K562 (cell line): ENCODE data around the gene DYRK2. TPM values are rescaled to one million over a fixed set of nuclear protein-coding genes. Genes with fewer than 3 reads are reported as not detected.

ENCODE experiments used
- ATAC-seq: fragments of 200-7000 bp; cut with Tn5 transposase; 3 replicates; pipeline ENCODE4 v1.9.1; 2020; ENCODE audit warnings: moderate library complexity
- BruUV-seq: library from RNA; stranded (reverse); fragments of 400-500 nt; replicated peaks from 2 replicates; lab custom pipeline; 2021; lab: Mats Ljungman, UMichigan
- CTCF ChIA-PET: fragments of 300-600 bp; formaldehyde crosslinking; extraction: SDS; loops from one replicate; lab custom pipeline; 2021; ENCODE audit warnings: low intra/inter-chr PET ratio; lab: Yijun Ruan, JAX
- POLR2A ChIA-PET: fragments of 300-600, 350-650 bp; sonication (Branson Sonifier 250); formaldehyde crosslinking; extraction: SDS; loops from one replicate; lab custom pipeline; 2021; ENCODE audit warnings: antibody characterized with exemption, inconsistent platforms; lab: Yijun Ruan, JAX
- DNase-seq, 4 experiments: peaks; one replicate each; pipeline versions ENCODE4 v3.0.0 to v3.0.0-alpha.2; 2011 to 2018; ENCODE audit warnings: low spot score in 3 of 4, mixed read lengths in 3 of 4; ENCODE audit errors: extremely low read depth in 1 of 4
- FAIRE-seq: peaks from 2 replicates; lab custom pipeline; 2011; peaks lifted over from hg19 to GRCh38; lab: Jason Lieb, UNC
- H2AFZ ChIP-seq: 2 replicates; pipeline ENCODE4 v1.6.0; 2011; ENCODE audit warnings: low read depth, low read length, control low read depth, inconsistent platforms
- H3K27ac ChIP-seq: fragments of 200-600 bp; 3 replicates; pipeline ENCODE4 v1.8.0; 2011; ENCODE audit warnings: low read depth, mild to moderate bottlenecking, control low read depth, inconsistent platforms, low read length, moderate library complexity, mixed read lengths; ENCODE audit errors: extremely low read depth
- H3K27me3 ChIP-seq, 2 experiments: fragments of 300-600 bp in 1 of 2; 2 replicates in 1 of 2; 3 replicates in 1 of 2; pipeline versions ENCODE4 v1.6.0 to v1.8.0; 2011; ENCODE audit warnings: inconsistent platforms in 2 of 2, low read length in 2 of 2, mild to moderate bottlenecking in 1 of 2, mixed read lengths in 1 of 2, moderate library complexity in 1 of 2; ENCODE audit not compliant: control insufficient read depth in 2 of 2, insufficient read depth in 2 of 2
- H3K36me3 ChIP-seq: fragments of 300-600 bp; 3 replicates; pipeline ENCODE4 v1.8.0; 2011; ENCODE audit warnings: mild to moderate bottlenecking, low read length, inconsistent platforms; ENCODE audit not compliant: control insufficient read depth, insufficient read depth
- H3K4me1 ChIP-seq, 2 experiments: fragments of 200-600 bp in 1 of 2; replicated peaks in 1 of 2; 2 replicates in 1 of 2; 3 replicates in 1 of 2; pipeline versions ENCODE4 v1.5.1 to v1.8.0; 2011; ENCODE audit warnings: inconsistent platforms in 2 of 2, low read length in 2 of 2, mild to moderate bottlenecking in 1 of 2, mixed read lengths in 1 of 2, moderate library complexity in 1 of 2; ENCODE audit not compliant: control insufficient read depth in 2 of 2, insufficient read depth in 2 of 2
- H3K4me2 ChIP-seq: 2 replicates; pipeline ENCODE4 v1.6.1; 2011; ENCODE audit warnings: low read length, control low read depth, inconsistent platforms, mixed read lengths; ENCODE audit not compliant: insufficient read depth
- H3K4me3 ChIP-seq: fragments of 200-600 bp; sonication (generic), shearing (Covaris generic); 2 replicates; pipeline ENCODE4 v1.5.1; 2016; ENCODE audit warnings: control low read depth, inconsistent platforms
- H3K79me2 ChIP-seq: fragments of 200-600 bp; 3 replicates; pipeline ENCODE4 v1.8.0; 2011; ENCODE audit warnings: low read length, inconsistent platforms; ENCODE audit not compliant: control insufficient read depth, insufficient read depth
- H3K9ac ChIP-seq, 2 experiments: 2 replicates each; pipeline versions ENCODE4 v1.6.0 to v1.6.1; 2011; ENCODE audit warnings: low read depth in 2 of 2, low read length in 2 of 2, control low read depth in 1 of 2, inconsistent platforms in 1 of 2, mild to moderate bottlenecking in 1 of 2, mixed read lengths in 1 of 2; ENCODE audit not compliant: insufficient read depth in 1 of 2
- H3K9me1 ChIP-seq: one replicate; pipeline ENCODE4 v1.6.0; 2011; ENCODE audit warnings: inconsistent platforms, mild to moderate bottlenecking, low read length, moderate library complexity; ENCODE audit not compliant: control insufficient read depth, insufficient read depth
- H3K9me3 ChIP-seq: replicated peaks from 2 replicates; pipeline ENCODE4 v1.5.1; 2011; ENCODE audit warnings: low read depth, low read length, inconsistent platforms; ENCODE audit not compliant: control insufficient read depth, insufficient read depth
- H4K20me1 ChIP-seq: replicated peaks from 2 replicates; pipeline ENCODE4 v1.6.1; 2011; ENCODE audit warnings: low read length, inconsistent platforms, mixed read lengths; ENCODE audit not compliant: control insufficient read depth, insufficient read depth
- ARID1B ChIP-seq: fragments of 450-650 bp; IDR thresholded peaks from 2 replicates; pipeline ENCODE4 v1.6.1; 2016; ENCODE audit warnings: antibody characterized with exemption, mild to moderate bottlenecking, inconsistent platforms
- ARID2 ChIP-seq: fragments of 450-650 bp; IDR thresholded peaks from 2 replicates; pipeline ENCODE4 v1.6.1; 2017; ENCODE audit warnings: antibody characterized with exemption, mild to moderate bottlenecking
- LCOR ChIP-seq: sonication (generic); formaldehyde crosslinking; IDR thresholded peaks from 2 replicates; pipeline ENCODE4 v1.8.0; 2022; ENCODE audit warnings: mild to moderate bottlenecking, missing genetic modification reagents
- MAFK ChIP-seq: IDR thresholded peaks from 2 replicates; pipeline ENCODE4 v1.6.1; 2011; ENCODE audit warnings: low read length, improper control_type of control experiment
- NFRKB ChIP-seq: fragments of 450-650 bp; IDR thresholded peaks from 2 replicates; pipeline ENCODE4 v1.6.1; 2016; ENCODE audit warnings: low read depth
- THRB ChIP-seq: fragments of 450-650 bp; formaldehyde crosslinking; conservative IDR thresholded peaks from 2 replicates; pipeline ENCODE4 v1.4.0; 2022; ENCODE audit warnings: mild to moderate bottlenecking, missing genetic modification characterization
- ZBTB33 ChIP-seq: sonication (generic); formaldehyde crosslinking; IDR thresholded peaks from 2 replicates; pipeline ENCODE4 v1.8.1; 2023; ENCODE audit warnings: mild to moderate bottlenecking, missing genetic modification reagents
- ZBTB43 ChIP-seq: sonication (generic); formaldehyde crosslinking; IDR thresholded peaks from 2 replicates; pipeline ENCODE4 v1.8.0; 2023; ENCODE audit warnings: mild to moderate bottlenecking, missing genetic modification reagents
- ZNF583 ChIP-seq: fragments of 250-450 bp; sonication (Bioruptor Pico); IDR thresholded peaks from 2 replicates; pipeline ENCODE4 v1.4.0; 2020
- WGBS: fragments of 100-300 bp; shearing (Covaris generic); methylation state at CpG from one replicate; pipeline ENCODE4 v1.1.6; 2016; ENCODE audit warnings: low coverage, mixed read lengths; ENCODE audit not compliant: insufficient coverage; ENCODE audit errors: missing lambda C conversion rate; 5-methylcytosine and 5-hydroxymethylcytosine counted together
- in situ Hi-C: fragments of 300-500 bp; cut with MboI; formaldehyde crosslinking; loops from 4 replicates; pipeline ENCODE4 v1.15.0; 2018; ENCODE audit warnings: inconsistent platforms, mixed read lengths
- intact Hi-C: fragments of 100-400 bp; cut with micrococcal nuclease; formaldehyde crosslinking; loops from 2 replicates; pipeline ENCODE4 v1.14.2; 2022
- polyA plus RNA-seq, 8 experiments: library from polyadenylated mRNA; depleted of rRNA in 4 of 8; stranded (reverse) in 5 of 8; unstranded in 3 of 8; fragments of >200 nt; fragmentation: Nextera tagmentation in 2 of 8; fragmentation: Illumina TruSeq in 1 of 8; extraction: Ambion mirVana in 2 of 8; extraction: Trizol in 1 of 8; gene quantifications; 2 replicates each; pipeline versions ENCODE4 v1.2.1 to v1.2.3, GENCODE V29; 2011 to 2014; ENCODE audit warnings: inconsistent platforms in 1 of 8, missing spikeins in 1 of 8
- total RNA-seq, 7 experiments: library from RNA; depleted of rRNA in 6 of 7; stranded (reverse); fragments of >200 nt in 6 of 7; fragmentation: Illumina TruSeq in 2 of 7; extraction: Trizol in 2 of 7; gene quantifications; 2 replicates each; pipeline versions ENCODE4 v1.2.1 to v1.2.3, GENCODE V29; 2011 to 2021; ENCODE audit warnings: low replicate concordance in 1 of 7

The DYRK2 gene
- total and polyA plus RNA-seq, 9 of the 15 experiments (the other 6 are each of a cell fraction or from before 2014, with no cell fraction given) = 1.7 to 15.4 (median 8.4) TPM

- intact Hi-C loops = no loop called here
- H3K4me1 ChIP-seq = no peaks in the 10 kb centered on the region; a peak in 1 of 5 replicates
- H3K9me1 ChIP-seq = no peaks in the 10 kb centered on the region
- TF ChIP-seq ZNF583 = no peak
- TF ChIP-seq MAFK = no peak
- TF ChIP-seq THRB = no peak
- no peak for TF ChIP-seq ARID2
- no peak for TF ChIP-seq ARID1B
- no peak for TF ChIP-seq ZBTB43 (CRISPR knock-in tag)
- TF ChIP-seq NFRKB = no peak
- TF ChIP-seq LCOR (CRISPR knock-in tag) = no peak
- TF ChIP-seq ZBTB33 = no peak
- TF ChIP-seq, all 486 proteins: peak for 0
- Histone ChIP-seq H3K36me3 (no peaks in the 10 kb centered on the region), H3K27ac (no peak overlapping the region), H3K79me2 (no peaks in the 10 kb centered on the region), H2AFZ (no peak overlapping the region), H3K9me3 (no peaks in the 10 kb centered on the region), H3K4me3 (no peak overlapping the region), H4K20me1 (no peaks in the 10 kb centered on the region), H3K9ac (no peak overlapping the region), H3K27me3 (peaks cover 2 to 4% of the 10 kb centered on the region in 2 experiments; a peak in 1 of 5 replicates), H3K4me2 (no peak overlapping the region)
- ATAC-seq (no peak), DNase-seq (no peak), FAIRE-seq (no peak)
- no TSS peak for BruUV-seq
- ChIA-PET POLR2A (interaction anchor here (0.7 kb wide), 1 partner anchor 32 kb away, joined by 4 read pairs; no protein-coding TSS in a partner anchor), CTCF (no interaction called here)
- in situ Hi-C loops = no loop called here
- WGBS = 4% methylated on average over 4 of the region's 4 CpGs
These were observed 60.9 kb downstream of the DYRK2 start for GRCh38 chr12:67709367-67709954.
